ENCODE measurements around the gene MYO9A.

GRCh38 chr15:71775856-71776255 is 342.1 kb downstream of the MYO9A start:
- TF ChIP-seq CTCF (conservative IDR thresholded peaks at IDR 0.05): no peak
- no peak for TF ChIP-seq EZH2 (IDR thresholded peaks at IDR 0.05; ENCODE audit: low read depth)
